ENCODE data around the gene ZNF398.

DNA sequence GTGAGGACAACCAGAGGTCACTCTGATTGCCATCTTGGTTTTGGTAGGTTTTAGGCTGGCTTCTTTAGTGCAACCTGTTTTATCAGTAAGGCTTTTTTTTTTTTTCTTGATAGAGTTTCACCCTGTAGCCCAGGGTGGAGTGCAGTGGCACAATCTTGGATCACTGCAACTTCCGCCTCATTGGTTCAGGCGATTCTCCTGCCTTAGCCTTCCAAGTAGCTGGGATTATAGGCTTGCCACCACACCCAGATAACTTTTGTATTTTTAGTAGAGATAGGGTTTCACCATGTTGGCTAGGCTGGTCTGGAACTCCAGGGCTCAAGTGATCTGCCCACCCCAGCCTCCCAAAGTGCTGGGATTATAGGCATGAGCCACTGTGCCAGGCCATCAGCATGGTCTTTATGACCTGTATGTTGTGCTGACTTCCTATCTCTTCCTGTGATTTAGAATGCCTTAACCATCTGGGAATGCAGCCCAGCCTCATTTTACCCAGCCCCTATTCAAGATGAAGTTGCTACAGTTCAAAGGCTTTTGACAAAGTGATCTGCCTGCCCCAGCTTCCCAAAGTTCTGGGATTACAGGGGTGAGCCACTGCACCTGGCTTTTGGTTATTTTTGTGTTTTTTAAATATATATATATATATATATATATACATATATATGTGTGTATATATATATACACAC, 14.1 kb upstream of the ZNF398 start:
- TF ChIP-seq, protein P1, sequence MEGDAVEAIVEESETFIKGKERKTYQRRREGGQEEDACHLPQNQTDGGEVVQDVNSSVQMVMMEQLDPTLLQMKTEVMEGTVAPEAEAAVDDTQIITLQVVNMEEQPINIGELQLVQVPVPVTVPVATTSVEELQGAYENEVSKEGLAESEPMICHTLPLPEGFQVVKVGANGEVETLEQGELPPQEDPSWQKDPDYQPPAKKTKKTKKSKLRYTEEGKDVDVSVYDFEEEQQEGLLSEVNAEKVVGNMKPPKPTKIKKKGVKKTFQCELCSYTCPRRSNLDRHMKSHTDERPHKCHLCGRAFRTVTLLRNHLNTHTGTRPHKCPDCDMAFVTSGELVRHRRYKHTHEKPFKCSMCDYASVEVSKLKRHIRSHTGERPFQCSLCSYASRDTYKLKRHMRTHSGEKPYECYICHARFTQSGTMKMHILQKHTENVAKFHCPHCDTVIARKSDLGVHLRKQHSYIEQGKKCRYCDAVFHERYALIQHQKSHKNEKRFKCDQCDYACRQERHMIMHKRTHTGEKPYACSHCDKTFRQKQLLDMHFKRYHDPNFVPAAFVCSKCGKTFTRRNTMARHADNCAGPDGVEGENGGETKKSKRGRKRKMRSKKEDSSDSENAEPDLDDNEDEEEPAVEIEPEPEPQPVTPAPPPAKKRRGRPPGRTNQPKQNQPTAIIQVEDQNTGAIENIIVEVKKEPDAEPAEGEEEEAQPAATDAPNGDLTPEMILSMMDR (CRISPR knock-in tag; IDR thresholded peaks at IDR 0.05): no peak
- TF ChIP-seq CEBPB (IDR thresholded peaks at IDR 0.05; ENCODE audit: borderline replicate concordance, low read depth, low read length): no peak
- TF ChIP-seq SRSF1 (optimal IDR thresholded peaks at IDR 0.05; ENCODE audit: low read depth, low read length): no peak
- TF ChIP-seq YY1 (IDR thresholded peaks at IDR 0.05; ENCODE audit: insufficient read depth, insufficient replicate concordance, low read depth, low read length): no peak
- no peak for TF ChIP-seq ZFP36L2 (CRISPR knock-in tag; IDR thresholded peaks at IDR 0.05)
- no peak for TF ChIP-seq NFIC (IDR thresholded peaks at IDR 0.05; ENCODE audit: low read length)
- no peak for TF ChIP-seq POLR2A (IDR thresholded peaks at IDR 0.05; ENCODE audit: insufficient read depth in 1 of 2, low read depth in 2 of 2, low read length in 2 of 2)
- TF ChIP-seq EZH2 (conservative IDR thresholded peaks at IDR 0.05; ENCODE audit: low read depth, low read length): no peak
